Upper lobe of left lung (tissue), 4 donors: ENCODE data around the gene TOR1AIP2.

ENCODE experiments used
- CTCF ChIP-seq, 6 experiments: fragments of 450-650 bp in 4 of 6; fragments of 200-600 bp in 2 of 6; sonication (generic) in 2 of 6; IDR thresholded peaks; one replicate each; pipeline ENCODE4 v1.5.1; 2016 to 2019; ENCODE audit warnings: antibody characterized with exemption in 6 of 6
- POLR2A ChIP-seq, 4 donors: fragments of 450-650 bp; IDR thresholded peaks; one replicate each; pipeline ENCODE4 v1.5.1; 2016 to 2017; ENCODE audit warnings: antibody characterized with exemption in 4 of 4, mild to moderate bottlenecking in 2 of 4

DNA sequence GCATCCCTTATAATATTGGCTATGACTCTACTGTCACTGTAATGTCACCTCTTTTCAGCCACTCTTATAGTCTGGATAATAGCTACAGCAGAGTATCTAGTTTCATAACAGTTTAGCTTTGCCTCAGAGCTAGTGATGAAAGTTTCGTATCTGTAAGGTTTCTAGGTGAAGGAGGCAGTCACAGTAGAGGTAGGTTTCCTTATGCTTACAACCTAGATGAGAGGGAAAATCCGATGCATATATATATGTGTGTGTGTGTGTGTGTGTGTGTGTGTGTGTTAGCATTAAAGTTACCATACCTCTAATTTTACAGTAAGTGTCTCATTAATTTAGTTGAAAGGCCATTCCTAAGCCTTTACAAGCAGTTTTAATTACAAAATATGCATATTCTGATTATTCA is 2.2 kb upstream of the TOR1AIP2 start:
- TF ChIP-seq CTCF (IDR thresholded peaks at IDR 0.05) (no peak), POLR2A (IDR thresholded peaks at IDR 0.05) (no peak)
